ENCODE data around the gene FLOT1.
A peak's percentile ranks its signal among the peaks of the same experiment; 100 is the strongest.

FLOT1 gene

DNA sequence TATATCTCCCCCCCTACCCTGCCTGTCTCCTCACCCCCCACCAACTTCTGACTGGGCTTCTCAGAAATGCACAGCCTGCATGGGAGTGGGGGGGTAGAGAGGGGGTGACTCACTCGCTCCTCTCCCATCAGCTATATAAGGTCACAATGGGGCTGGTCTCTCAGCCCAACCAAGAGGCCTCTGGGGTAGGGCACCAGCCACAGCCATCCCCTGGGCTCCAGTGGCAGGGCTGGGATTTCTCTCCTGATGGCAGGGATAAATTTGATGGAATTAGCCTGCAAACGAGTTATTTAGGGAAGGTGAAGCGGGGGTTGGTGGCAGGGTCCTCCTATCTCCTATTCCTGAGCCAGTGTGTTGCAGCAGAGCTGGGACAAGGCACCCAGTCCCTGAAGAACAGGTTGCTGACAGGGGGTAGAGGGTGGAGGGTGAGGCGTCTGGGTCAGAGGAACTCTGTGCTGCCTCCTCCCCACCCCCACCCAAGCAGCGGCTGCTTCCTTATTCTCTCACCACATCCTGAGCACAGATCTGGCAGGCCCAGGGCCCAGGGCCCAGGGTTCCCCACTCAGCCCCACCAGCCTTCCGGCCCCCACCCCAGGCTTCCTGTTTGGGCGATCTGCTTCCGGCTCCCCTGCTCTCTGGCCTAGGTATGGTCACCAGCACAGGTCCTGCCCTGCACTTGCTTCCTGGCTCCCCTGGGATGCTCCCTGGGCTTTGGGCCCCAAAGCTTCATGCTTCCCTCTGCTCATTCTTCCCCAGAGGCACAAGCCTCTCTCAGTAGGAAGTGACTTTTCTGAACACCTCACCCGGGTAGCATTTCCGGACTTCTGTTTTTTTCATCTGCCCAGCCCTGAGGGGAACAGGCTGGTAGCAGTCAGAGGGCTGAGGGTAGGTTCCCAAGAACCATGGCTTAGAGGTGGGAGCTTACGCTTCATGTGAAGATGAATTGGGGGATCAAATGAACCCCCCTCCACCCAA, 60.1 kb downstream of the FLOT1 start:
- peak; percentile 68 to 69 (median 68) for DNase-seq (ENCODE audit: low read depth in 3 of 3, low spot score in 1 of 3)

DNA sequence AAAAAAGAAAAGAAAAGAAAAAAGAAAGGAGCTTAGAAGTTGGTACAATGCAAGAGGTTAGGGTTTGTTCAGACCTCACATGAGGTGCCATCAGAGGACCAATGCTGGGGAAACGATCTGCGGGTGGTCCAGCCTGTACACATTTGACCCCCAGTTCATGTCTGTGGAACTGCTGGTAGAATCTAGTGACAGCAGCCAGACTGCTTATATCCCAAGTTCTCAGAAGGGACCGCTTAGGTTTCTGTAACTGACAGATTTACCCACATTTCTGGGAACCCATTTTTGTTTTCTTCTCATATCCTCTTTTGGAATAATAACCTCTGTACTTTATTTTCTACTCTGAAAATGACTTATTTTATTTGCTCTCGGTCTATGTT, 60.7 kb downstream of the FLOT1 start:
- no peak for DNase-seq (ENCODE audit: low read depth in 3 of 3, low spot score in 1 of 3)

DNA sequence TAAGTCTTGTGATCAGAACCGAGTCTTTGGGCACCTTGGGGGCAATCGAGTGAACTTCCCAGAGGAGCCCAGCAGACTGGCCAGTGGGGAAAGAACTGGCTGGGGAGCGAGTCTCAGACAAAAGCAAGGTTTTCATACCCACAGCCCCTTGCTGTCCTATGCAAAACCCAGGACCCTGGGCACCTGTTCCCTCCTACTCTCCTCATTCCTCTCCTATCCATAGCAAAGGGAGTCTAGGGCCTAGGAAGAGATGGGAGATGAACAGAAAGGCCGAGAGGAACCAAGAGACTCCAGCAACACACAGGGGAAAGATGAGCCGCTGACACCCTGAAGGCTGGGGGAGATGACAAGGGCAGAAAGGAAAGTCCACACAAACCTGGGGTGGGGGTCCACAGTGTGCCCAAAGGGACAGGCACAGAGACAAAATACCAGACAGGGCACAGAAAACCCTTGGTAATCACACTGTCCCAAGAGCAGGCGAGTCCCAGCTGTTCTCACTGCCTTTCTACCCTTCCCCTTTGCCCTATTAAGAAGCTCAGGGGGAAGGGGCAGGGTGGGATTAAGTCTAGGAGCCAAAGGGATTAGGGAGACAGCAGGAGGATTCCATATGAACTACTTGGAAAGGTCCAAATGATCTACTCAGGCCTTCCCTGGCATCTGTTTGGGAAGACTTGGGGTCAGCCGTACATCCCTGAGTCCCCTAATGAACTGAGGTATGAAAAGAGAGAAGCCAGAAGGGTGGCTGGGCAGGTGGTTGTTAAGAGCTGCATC, 62.5 kb downstream of the FLOT1 start:
- DNase-seq (ENCODE audit: low read depth in 3 of 3, low spot score in 1 of 3) = no peak

DNA sequence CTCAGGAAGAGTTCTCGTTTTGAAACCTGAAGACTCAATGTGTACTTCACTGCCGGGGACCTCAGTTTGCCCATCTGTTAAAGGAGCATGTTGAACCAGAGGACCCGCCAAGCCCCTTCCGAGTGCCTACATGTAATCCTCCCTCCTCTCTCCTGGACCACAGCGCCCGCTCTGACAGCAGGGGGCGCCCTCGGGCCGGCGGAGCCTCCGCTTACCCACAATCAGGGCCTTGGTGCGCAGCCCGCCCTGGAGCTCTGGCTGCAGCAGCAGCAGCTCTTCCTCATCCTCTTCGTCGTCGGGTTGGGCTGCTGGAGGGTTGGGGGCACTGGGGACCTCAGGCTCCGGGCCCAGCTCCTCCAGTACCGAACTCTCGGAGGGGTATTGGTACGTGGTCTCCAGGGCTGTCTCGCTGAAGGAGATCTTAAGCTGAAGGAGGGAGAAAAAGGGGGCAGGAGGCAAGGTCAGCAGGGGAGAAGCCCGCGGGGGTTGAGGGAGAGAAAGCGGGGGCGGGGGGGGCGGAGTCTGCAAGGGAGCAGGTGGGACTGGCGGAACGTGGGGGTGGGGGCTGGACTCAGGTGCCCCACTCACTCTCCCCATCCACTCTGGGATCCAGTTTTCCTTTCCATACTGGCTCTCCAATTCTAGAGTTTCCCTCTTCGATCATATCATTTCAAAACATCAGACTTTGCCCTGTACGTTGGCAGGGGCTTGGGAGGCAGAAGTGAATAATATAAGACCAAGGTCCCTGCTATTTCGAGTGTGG, 63.3 kb downstream of the FLOT1 start:
- DNase-seq (ENCODE audit: low read depth in 3 of 3, low spot score in 1 of 3) = peak; percentile 74 to 94 (median 86)

Data from stimulated activated CD4-positive, alpha-beta T cell treated with anti-CD3 and anti-CD28 coated beads, TNF-alpha, amount 100 ng/mL, for 1 hour (primary cell).